Left lung (tissue), 10 donors: ENCODE data around the gene FOLR3. TPM values are rescaled to one million over a fixed set of nuclear protein-coding genes. Genes with fewer than 3 reads are reported as not detected.
"Not testable (repeated sequence)": the region's sequence is repeated elsewhere in the genome, so short reads cannot be mapped to it uniquely, and the experiment has no call there.

Experiments used
- ATAC-seq: fragments of 200-7000 bp; cut with Tn5 transposase; one replicate; pipeline ENCODE4 v1.9.1; 2020; ENCODE audit warnings: moderate library complexity
- DNase-seq, 4 donors: peaks; one replicate each; pipeline ENCODE4 v3.0.0-alpha.2; 2013 to 2020
- H3K27ac ChIP-seq, 2 donors: fragments of 200-600 bp; sonication (generic) in 1 of 2; one replicate each; pipeline versions ENCODE4 v1.5.0 to v1.8.0; 2020 to 2021
- H3K27me3 ChIP-seq, 2 donors: fragments of 200-600 bp; sonication (generic) in 1 of 2; one replicate each; pipeline versions ENCODE4 v1.5.0 to v1.8.0; 2020 to 2021
- H3K36me3 ChIP-seq, 2 donors: fragments of 200-600 bp; sonication (generic) in 1 of 2; one replicate each; pipeline versions ENCODE4 v1.5.0 to v1.8.0; 2020 to 2021
- H3K4me1 ChIP-seq, 2 donors: fragments of 200-600 bp; one replicate each; pipeline ENCODE4 v1.8.0; 2021
- H3K4me3 ChIP-seq, 2 donors: fragments of 200-600 bp; sonication (generic) in 1 of 2; one replicate each; pipeline versions ENCODE4 v1.5.0 to v1.8.0; 2020 to 2021; ENCODE audit warnings: mild to moderate bottlenecking in 1 of 2
- H3K9me3 ChIP-seq, 2 donors: fragments of 200-600 bp; sonication (generic) in 1 of 2; one replicate each; pipeline versions ENCODE4 v1.5.0 to v1.8.0; 2020 to 2021
- CTCF ChIP-seq, 2 donors: fragments of 200-600 bp; sonication (generic) in 1 of 2; IDR thresholded peaks; one replicate each; pipeline versions ENCODE4 v1.5.0 to v1.8.0; 2021; ENCODE audit warnings: antibody characterized with exemption in 2 of 2
- intact Hi-C, 2 donors: fragments of 100-400 bp; cut with DNase I; formaldehyde crosslinking; loops; one replicate each; pipeline versions ENCODE4 v1.11.2 to v1.14.2; 2022
- polyA plus RNA-seq, 6 donors: library from polyadenylated mRNA; unstranded; fragments of 120-200 nt; gene quantifications; one replicate each; pipeline ENCODE4 v1.2.1, GENCODE V29; 2013; ENCODE audit not compliant: insufficient read length in 6 of 6
- total RNA-seq, 2 donors: library from RNA; stranded (reverse); fragmentation: NEBNext Ultra II Directional; extraction: Animal tissue kit (Norgen Biotek cat#: 25700); gene quantifications; one replicate each; pipeline ENCODE4 v1.2.1, GENCODE V29; 2021
- donor health status: DM: no; HTN: yes; CAD: no.
- donor health status: DM: no; HTN: no; CAD: no.

Gene FOLR3
- total and polyA plus RNA-seq, 8 donors: 0.32 to 15.6 (median 2.0) TPM

DNA sequence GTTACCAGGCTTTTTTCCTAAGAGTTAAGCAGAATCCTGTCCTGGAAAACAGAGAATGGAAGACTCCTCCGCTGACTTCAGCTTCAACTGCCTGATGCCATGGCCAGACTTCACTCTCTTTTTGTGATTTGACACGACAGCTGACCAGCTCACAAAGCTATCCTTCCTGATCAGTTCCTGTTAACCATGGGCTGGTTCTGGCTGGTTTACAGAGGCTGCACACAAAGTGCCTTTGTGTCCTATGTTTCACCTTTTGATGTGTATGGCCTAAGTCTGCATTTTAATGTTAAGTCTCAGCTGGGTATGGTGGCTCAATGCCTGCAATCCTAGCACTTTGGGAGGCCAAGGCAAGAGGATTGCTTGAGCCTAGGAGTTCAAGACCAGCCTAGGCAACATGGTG, 11.1 kb downstream of the FOLR3 start:
- Histone ChIP-seq H3K36me3 (no peaks in the 10 kb centered on the region), H3K4me1 (peaks cover 0 to 11% of the 10 kb centered on the region in 2 donors), H3K9me3 (no peaks in the 10 kb centered on the region), H3K4me3 (no peak overlapping the region), H3K27ac (no peak overlapping the region), H3K27me3 (no peaks in the 10 kb centered on the region)
- intact Hi-C loops: no loop called here
- no peak for TF ChIP-seq CTCF (IDR thresholded peaks at IDR 0.05)
- DNase-seq: no peak
- no peak for ATAC-seq

DNA sequence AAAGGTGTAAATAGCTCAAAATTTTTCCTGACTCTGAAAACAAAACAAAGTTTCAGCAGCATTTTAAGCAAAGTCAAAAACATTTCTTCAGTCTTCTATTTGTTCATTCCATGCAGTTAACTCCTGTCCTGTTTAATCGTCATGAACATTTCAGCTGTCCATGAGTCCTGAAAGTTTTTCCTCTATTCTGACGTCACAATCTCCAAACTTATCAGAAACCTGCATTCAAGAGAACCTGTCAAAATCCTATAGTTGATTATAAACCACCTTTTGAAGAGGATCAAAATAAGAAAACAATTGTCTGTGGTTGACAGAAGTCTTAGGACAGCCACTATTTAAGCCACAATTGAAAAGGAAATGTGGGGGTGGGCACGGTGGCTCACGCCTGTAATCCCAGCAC, 15.4 kb downstream of the FOLR3 start:
- ATAC-seq: no peak
- no peaks in the 10 kb centered on the region for H3K36me3 ChIP-seq
- intact Hi-C loops: no loop called here
- no peaks in the 10 kb centered on the region for H3K27me3 ChIP-seq
- no peak for DNase-seq
- H3K27ac ChIP-seq: no peak overlapping the region
- no peak overlapping the region for H3K4me3 ChIP-seq
- no peak for TF ChIP-seq CTCF (IDR thresholded peaks at IDR 0.05)
- H3K9me3 ChIP-seq: no peaks in the 10 kb centered on the region
- no peaks in the 10 kb centered on the region for H3K4me1 ChIP-seq

- H3K4me1 ChIP-seq, H3K27ac ChIP-seq, H3K27me3 ChIP-seq, H3K9me3 ChIP-seq, H3K4me3 ChIP-seq, DNase-seq, ATAC-seq, H3K36me3 ChIP-seq, intact Hi-C loops: not testable (repeated sequence)
These were observed 18.3 kb downstream of the FOLR3 start for GRCh38 chr11:72153874-72154273.

- no peak for DNase-seq
These were observed 19.3 kb downstream of the FOLR3 start for GRCh38 chr11:72154816-72155215.

GRCh38 chr11:72155751-72156150, 20.2 kb downstream of the FOLR3 start:
- ATAC-seq (no peak), DNase-seq (no peak)
- Histone ChIP-seq H3K4me3 (no peak overlapping the region), H3K27ac (no peak overlapping the region), H3K27me3 (peaks cover 0 to 4% of the 10 kb centered on the region in 2 donors), H3K36me3 (no peaks in the 10 kb centered on the region), H3K4me1 (no peaks in the 10 kb centered on the region), H3K9me3 (no peaks in the 10 kb centered on the region)
- intact Hi-C loops: no loop called here
- no peak for TF ChIP-seq CTCF (IDR thresholded peaks at IDR 0.05)

More at GRCh38 chr11:72154816-72155215, 19.3 kb downstream of the FOLR3 start:
- intact Hi-C loops: no loop called here
- Histone ChIP-seq H3K4me1 (no peaks in the 10 kb centered on the region), H3K27ac (no peak overlapping the region), H3K9me3 (no peaks in the 10 kb centered on the region), H3K36me3 (no peaks in the 10 kb centered on the region), H3K27me3 (peaks cover 0 to 4% of the 10 kb centered on the region in 2 donors), H3K4me3 (no peak overlapping the region)
- ATAC-seq: no peak
- no peak for TF ChIP-seq CTCF (IDR thresholded peaks at IDR 0.05)

DNA sequence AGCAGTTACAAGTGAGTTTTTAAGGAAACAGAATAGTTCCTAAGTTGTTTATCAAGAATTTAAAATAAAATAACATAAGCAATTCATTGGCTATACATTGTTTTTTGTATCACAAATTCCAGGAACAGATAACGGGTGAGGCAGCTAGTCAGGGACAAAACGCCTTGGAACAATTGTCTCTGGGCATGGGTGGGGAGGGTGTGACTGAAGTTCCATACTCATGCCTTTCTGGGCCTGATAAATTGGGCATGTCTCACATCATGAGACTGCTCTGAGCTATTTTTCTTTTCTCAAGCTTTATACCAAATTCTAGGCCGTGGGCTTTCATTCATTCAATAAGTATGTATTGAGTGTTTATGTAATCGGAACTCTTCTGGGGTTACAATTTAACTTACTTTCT, 21.6 kb downstream of the FOLR3 start:
- DNase-seq: no peak
- ATAC-seq: no peak
- no peak overlapping the region for H3K27ac ChIP-seq
- no peak overlapping the region for H3K4me3 ChIP-seq
- intact Hi-C loops: no loop called here
- H3K27me3 ChIP-seq: peaks cover 0 to 4% of the 10 kb centered on the region in 2 donors
- no peaks in the 10 kb centered on the region for H3K9me3 ChIP-seq
- TF ChIP-seq CTCF (IDR thresholded peaks at IDR 0.05): no peak
- H3K4me1 ChIP-seq: no peaks in the 10 kb centered on the region
- H3K36me3 ChIP-seq: no peaks in the 10 kb centered on the region
